Measurements from ENCODE around the gene AK5.

DNA sequence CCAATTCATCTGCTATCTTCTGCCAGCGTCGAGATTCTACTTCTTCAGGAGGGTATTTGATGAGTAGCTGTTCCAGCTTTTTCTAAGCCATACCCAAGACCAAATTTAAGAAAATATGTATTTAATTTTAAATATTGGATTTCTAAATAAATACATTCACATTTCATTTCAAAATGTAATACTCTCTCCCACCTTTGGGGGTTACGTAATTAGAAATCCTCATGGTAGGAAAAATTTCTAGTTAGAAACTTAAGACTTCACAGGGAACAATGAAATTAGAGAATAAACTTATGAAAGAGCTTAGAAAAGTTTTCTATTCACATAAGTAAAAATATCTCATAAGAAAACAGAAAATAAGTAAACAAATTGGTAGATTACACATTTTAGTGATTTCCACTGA is 297.7 kb downstream of the AK5 start:
- TF ChIP-seq CTCF (IDR thresholded peaks at IDR 0.05) (no peak), POLR2AphosphoS5 (IDR thresholded peaks at IDR 0.05; ENCODE audit: low read depth, low read length) (no peak)
